Sigmoid colon (tissue), 7 donors: Measurements from ENCODE around the gene MBP. TPM values are rescaled to one million over a fixed set of nuclear protein-coding genes. Genes with fewer than 3 reads are reported as not detected.

Experiments
- DNase-seq: peaks from one replicate; pipeline ENCODE4 v3.0.0-alpha.2; 2019
- H3K27ac ChIP-seq, 4 donors: fragments of 200-600 bp; sonication (generic); one replicate each; pipeline ENCODE4 v1.5.1; 2016 to 2019; ENCODE audit warnings: mild to moderate bottlenecking in 1 of 4
- H3K27me3 ChIP-seq, 3 donors: fragments of 200-600 bp; sonication (generic); one replicate each; pipeline ENCODE4 v1.5.1; 2019; ENCODE audit warnings: mild to moderate bottlenecking in 1 of 3
- H3K36me3 ChIP-seq, 4 donors: fragments of 200-600 bp; sonication (generic); one replicate each; pipeline ENCODE4 v1.5.1; 2016 to 2019
- H3K4me1 ChIP-seq, 4 donors: fragments of 200-600 bp; sonication (generic); one replicate each; pipeline ENCODE4 v1.5.1; 2017 to 2019
- H3K4me3 ChIP-seq, 4 donors: fragments of 200-600 bp; sonication (generic); one replicate each; pipeline ENCODE4 v1.5.1; 2017 to 2019; ENCODE audit warnings: mild to moderate bottlenecking in 2 of 4, moderate library complexity in 1 of 4
- H3K9me3 ChIP-seq, 4 donors: fragments of 200-600 bp in 3 of 4; sonication (generic) in 3 of 4; one replicate each; pipeline versions ENCODE4 v1.5.1 to v1.6.1; 2013 to 2019
- EP300 ChIP-seq, 4 donors: sonication (generic); formaldehyde crosslinking; IDR thresholded peaks; one replicate each; pipeline ENCODE4 v1.6.1; 2017; ENCODE audit warnings: antibody characterized with exemption in 4 of 4
- POLR2A ChIP-seq, 2 donors: fragments of 450-650 bp; IDR thresholded peaks; one replicate each; pipeline ENCODE4 v1.6.1; 2016; ENCODE audit warnings: antibody characterized with exemption in 2 of 2, mild to moderate bottlenecking in 2 of 2, moderate library complexity in 2 of 2
- POLR2AphosphoS5 ChIP-seq, 4 donors: sonication (generic); formaldehyde crosslinking; IDR thresholded peaks; one replicate each; pipeline ENCODE4 v1.6.1; 2017; ENCODE audit warnings: antibody characterized with exemption in 4 of 4
- WGBS, 2 donors: extraction: QIAGEN DNeasy Blood & Tissue Kit; methylation state at CpG; one replicate each; pipeline ENCODE4 v1.1.7; 2013; 5-methylcytosine and 5-hydroxymethylcytosine counted together
- intact Hi-C: fragments of 100-400 bp; cut with DNase I; formaldehyde crosslinking; loops from one replicate; pipeline ENCODE4 v1.15.1; 2023
- polyA plus RNA-seq, 3 donors: library from polyadenylated mRNA; stranded (reverse); fragments of 200-250 nt; gene quantifications; one replicate each; pipeline ENCODE4 v1.2.3, GENCODE V29; 2013
- total RNA-seq, 4 donors: library from RNA; depleted of rRNA; stranded (reverse); fragments of >200 nt; gene quantifications; one replicate each; pipeline ENCODE4 v1.1.0, GENCODE V29; 2016
- TF ChIP-seq, protein P1 (sequence below), 4 experiments: fragments of 450-650 bp in 3 of 4; fragments of 200-600 bp in 1 of 4; IDR thresholded peaks; one replicate each; pipeline ENCODE4 v1.5.1; 2016 to 2019; ENCODE audit warnings: antibody characterized with exemption in 4 of 4, mild to moderate bottlenecking in 3 of 4, moderate library complexity in 2 of 4
- donor health status: healthy with polysubstance abuse.
- donor health status: Bipolar disorder and iron deficiency.
- donor health status: healthy.

The MBP gene
- total and polyA plus RNA-seq, 7 donors: 18.3 to 30.7 (median 24.0) TPM

- peaks cover 0 to 51% (median 28%) of the 10 kb centered on the region in 4 donors for H3K4me1 ChIP-seq
- intact Hi-C loops: loop anchor here (5.0 kb wide), 1 partner anchor 145 kb away; no protein-coding TSS in a partner anchor
- no peaks in the 10 kb centered on the region for H3K9me3 ChIP-seq
- H3K4me3 ChIP-seq: no peak overlapping the region
- H3K27me3 ChIP-seq: no peaks in the 10 kb centered on the region
- H3K36me3 ChIP-seq: no peaks in the 10 kb centered on the region
- H3K27ac ChIP-seq: peak overlapping the region; percentile 63 to 78 (median 72)
- peak; percentile 84 for DNase-seq
- TF ChIP-seq POLR2AphosphoS5 (IDR thresholded peaks at IDR 0.05): peak in 3 of 4 donors; percentile 3 to 58 (median 17)
- no peak for TF ChIP-seq EP300 (IDR thresholded peaks at IDR 0.05)
- WGBS, 2 donors: 38 to 56% methylated on average over 14 of the region's 14 CpGs
Measured at GRCh38 chr18:77067291-77068061, 65.1 kb downstream of the MBP start.

DNA sequence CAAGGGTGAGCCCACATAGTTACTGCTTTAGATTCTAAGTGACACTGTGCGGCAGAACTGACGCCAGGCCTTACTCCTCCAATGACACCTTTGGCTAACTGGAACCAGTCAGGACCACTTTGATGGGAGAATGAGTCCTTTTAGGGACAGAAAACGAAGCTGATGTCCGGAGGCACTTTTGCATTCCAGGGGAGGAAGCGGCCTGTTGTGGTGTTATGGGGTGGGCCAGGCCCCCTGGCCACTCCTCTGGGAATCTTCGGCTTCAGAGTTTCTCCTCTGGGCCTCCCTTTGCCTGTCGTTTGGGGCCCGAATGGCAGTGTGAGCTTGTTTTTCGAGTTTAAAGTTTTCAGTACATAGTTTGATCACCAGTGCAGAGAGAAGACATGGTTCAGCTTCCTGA lies 65.9 kb downstream of the MBP start:
- no peak for TF ChIP-seq POLR2AphosphoS5 (IDR thresholded peaks at IDR 0.05)
- H3K27ac ChIP-seq: peak overlapping the region; percentile 63 to 78 (median 72)
- no peak overlapping the region for H3K4me3 ChIP-seq
- WGBS, 2 donors: 90 to 91% methylated on average over 9 of the region's 9 CpGs
- H3K36me3 ChIP-seq: no peaks in the 10 kb centered on the region
- intact Hi-C loops: loop anchor here (5.0 kb wide), 1 partner anchor 146 kb away; no protein-coding TSS in a partner anchor
- peaks cover 0 to 43% (median 24%) of the 10 kb centered on the region in 4 donors for H3K4me1 ChIP-seq
- DNase-seq: no peak
- H3K27me3 ChIP-seq: no peaks in the 10 kb centered on the region
- H3K9me3 ChIP-seq: no peaks in the 10 kb centered on the region

DNA sequence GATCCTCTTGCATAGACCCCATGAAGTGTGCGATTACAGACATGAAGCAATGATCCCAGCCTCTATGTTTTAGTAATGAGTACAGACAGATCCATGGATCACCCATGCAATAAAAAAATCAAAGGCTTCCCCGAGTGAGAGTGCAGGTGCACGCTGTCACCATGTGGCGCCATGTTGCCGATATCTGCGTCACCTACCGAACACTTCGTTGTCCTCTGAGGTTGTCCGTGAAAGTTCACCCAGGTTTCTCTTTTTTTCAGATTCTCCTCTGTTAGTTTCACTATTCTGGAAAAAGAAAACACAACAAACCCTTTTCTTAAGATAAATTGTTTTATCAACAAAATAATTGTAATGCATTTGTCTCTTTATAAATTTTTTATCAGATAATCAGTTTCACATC lies 66.5 kb downstream of the MBP start:
- Histone ChIP-seq H3K36me3 (no peaks in the 10 kb centered on the region), H3K9me3 (no peaks in the 10 kb centered on the region), H3K4me3 (no peak overlapping the region), H3K27me3 (no peaks in the 10 kb centered on the region), H3K4me1 (peaks cover 0 to 38% (median 21%) of the 10 kb centered on the region in 4 donors), H3K27ac (peak overlapping the region; percentile 21 to 78 (median 72))
- DNase-seq: no peak
- WGBS, 2 donors: 97 to 98% methylated on average over 9 of the region's 9 CpGs
- TF ChIP-seq POLR2AphosphoS5 (IDR thresholded peaks at IDR 0.05) (no peak), EP300 (IDR thresholded peaks at IDR 0.05) (no peak)
- intact Hi-C loops: loop anchor here (5.0 kb wide), 1 partner anchor 146 kb away; no protein-coding TSS in a partner anchor

DNA sequence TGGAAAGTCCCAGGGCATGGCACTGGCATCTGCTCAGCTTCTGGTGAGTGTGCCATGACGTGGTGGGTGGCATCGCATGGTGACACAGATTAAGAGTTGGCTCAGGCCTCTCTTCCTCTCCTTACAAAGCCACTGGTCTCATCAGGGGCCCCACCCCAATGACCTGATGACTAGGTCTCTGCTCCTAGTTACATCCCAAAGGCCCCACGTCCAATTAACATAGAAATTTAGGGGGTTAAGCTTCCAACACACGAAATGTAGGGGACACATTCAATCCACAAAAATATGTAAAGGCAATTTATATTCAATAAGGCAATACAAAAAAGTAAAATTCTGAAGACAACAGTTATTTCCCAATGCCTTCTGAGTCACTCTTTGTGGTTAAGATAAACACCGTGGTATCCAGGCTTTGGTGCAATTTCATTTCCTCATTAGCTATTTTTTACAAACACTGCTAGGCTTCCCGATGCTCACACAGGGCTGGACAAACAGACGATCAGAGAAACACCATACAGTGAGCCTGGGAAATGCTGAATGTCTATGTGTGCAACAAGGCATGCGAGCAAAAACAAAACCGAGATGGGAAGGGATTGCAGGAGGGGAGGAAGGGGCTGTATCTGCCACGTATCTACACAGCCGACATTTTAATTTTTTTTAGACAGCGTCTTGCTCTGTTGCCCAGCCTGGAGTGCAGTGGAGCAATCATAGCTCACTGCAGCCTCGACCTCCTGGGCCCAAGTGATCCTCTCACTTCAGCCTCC lies 67.2 kb downstream of the MBP start:
- TF ChIP-seq EP300 (IDR thresholded peaks at IDR 0.05) (peak in 2 of 4 donors; percentile 31 to 59), POLR2A (IDR thresholded peaks at IDR 0.05) (no peak), POLR2AphosphoS5 (IDR thresholded peaks at IDR 0.05) (peak in 3 of 4 donors; percentile 25 to 71 (median 44))
- TF ChIP-seq, protein P1, sequence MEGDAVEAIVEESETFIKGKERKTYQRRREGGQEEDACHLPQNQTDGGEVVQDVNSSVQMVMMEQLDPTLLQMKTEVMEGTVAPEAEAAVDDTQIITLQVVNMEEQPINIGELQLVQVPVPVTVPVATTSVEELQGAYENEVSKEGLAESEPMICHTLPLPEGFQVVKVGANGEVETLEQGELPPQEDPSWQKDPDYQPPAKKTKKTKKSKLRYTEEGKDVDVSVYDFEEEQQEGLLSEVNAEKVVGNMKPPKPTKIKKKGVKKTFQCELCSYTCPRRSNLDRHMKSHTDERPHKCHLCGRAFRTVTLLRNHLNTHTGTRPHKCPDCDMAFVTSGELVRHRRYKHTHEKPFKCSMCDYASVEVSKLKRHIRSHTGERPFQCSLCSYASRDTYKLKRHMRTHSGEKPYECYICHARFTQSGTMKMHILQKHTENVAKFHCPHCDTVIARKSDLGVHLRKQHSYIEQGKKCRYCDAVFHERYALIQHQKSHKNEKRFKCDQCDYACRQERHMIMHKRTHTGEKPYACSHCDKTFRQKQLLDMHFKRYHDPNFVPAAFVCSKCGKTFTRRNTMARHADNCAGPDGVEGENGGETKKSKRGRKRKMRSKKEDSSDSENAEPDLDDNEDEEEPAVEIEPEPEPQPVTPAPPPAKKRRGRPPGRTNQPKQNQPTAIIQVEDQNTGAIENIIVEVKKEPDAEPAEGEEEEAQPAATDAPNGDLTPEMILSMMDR (IDR thresholded peaks at IDR 0.05): no peak
- no peak overlapping the region for H3K4me3 ChIP-seq
- H3K4me1 ChIP-seq: peaks cover 0 to 38% (median 20%) of the 10 kb centered on the region in 4 donors
- H3K27me3 ChIP-seq: no peaks in the 10 kb centered on the region
- 53 to 73% methylated on average over 13 of the region's 13 CpGs for whole genome bisulfite sequencing, 2 donors
- intact Hi-C loops: loop anchor here (5.0 kb wide), 1 partner anchor 147 kb away; no protein-coding TSS in a partner anchor
- H3K27ac ChIP-seq: peak overlapping the region; percentile 30 to 78 (median 72)
- DNase-seq: no peak
- no peaks in the 10 kb centered on the region for H3K9me3 ChIP-seq
- H3K36me3 ChIP-seq: no peaks in the 10 kb centered on the region

- intact Hi-C loops: no loop called here
- Histone ChIP-seq H3K4me3 (no peak overlapping the region), H3K9me3 (no peaks in the 10 kb centered on the region), H3K36me3 (no peaks in the 10 kb centered on the region), H3K4me1 (peaks cover 0 to 21% (median 15%) of the 10 kb centered on the region in 4 donors), H3K27ac (peak overlapping the region in 2 of 4 donors; percentile 39 to 75), H3K27me3 (no peaks in the 10 kb centered on the region)
- peak in 1 of 4 donors; percentile 8 for TF ChIP-seq POLR2AphosphoS5 (IDR thresholded peaks at IDR 0.05)
- TF ChIP-seq, protein P1 (IDR thresholded peaks at IDR 0.05): no peak
- 63 to 89% methylated on average over 7 of the region's 7 CpGs for WGBS, 2 donors
- DNase-seq: no peak
Measured at GRCh38 chr18:77063260-77063659, 69.3 kb downstream of the MBP start.

DNA sequence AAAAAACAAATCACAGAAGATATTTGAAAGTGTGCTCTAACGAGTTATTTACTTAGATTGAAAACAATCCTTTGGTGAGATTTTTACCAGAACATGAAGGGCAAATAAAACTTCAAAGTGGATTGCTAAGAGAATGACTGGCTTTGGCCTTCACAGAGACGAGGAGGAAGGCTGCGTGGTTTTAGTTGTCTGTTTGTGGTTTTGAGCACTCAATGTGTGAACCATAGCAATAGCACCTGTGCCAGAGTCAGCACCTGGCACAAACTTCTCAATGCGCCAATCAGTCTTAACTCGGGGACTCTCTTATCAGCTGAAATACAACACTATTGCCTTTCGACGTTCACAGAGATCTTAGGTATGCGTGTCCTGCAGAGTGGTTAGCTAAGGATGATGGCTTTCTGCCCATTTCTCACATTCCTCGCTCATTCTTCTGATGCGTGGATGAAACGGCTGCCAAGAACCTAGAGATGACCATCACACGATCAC lies 70.0 kb downstream of the MBP start:
- H3K4me1 ChIP-seq: peaks cover 0 to 18% (median 9%) of the 10 kb centered on the region in 4 donors
- intact Hi-C loops: no loop called here
- no peaks in the 10 kb centered on the region for H3K36me3 ChIP-seq
- H3K27me3 ChIP-seq: no peaks in the 10 kb centered on the region
- H3K4me3 ChIP-seq: no peak overlapping the region
- no peak for DNase-seq
- TF ChIP-seq POLR2A (IDR thresholded peaks at IDR 0.05) (no peak), EP300 (IDR thresholded peaks at IDR 0.05) (no peak), POLR2AphosphoS5 (IDR thresholded peaks at IDR 0.05) (no peak)
- TF ChIP-seq, protein P1 (IDR thresholded peaks at IDR 0.05): no peak
- H3K27ac ChIP-seq: peak overlapping the region in 3 of 4 donors; percentile 39 to 75 (median 52)
- H3K9me3 ChIP-seq: no peaks in the 10 kb centered on the region
- 60 to 79% methylated on average over 12 of the region's 12 CpGs for WGBS, 2 donors
